H1 (cell line): ENCODE data around the gene ATOH1. TPM values are rescaled to one million over a fixed set of nuclear protein-coding genes. Genes with fewer than 3 reads are reported as not detected.
A peak's percentile ranks its signal among the peaks of the same experiment; 100 is the strongest.

Source experiments
- ASH2L ChIP-seq: fragments of 200-600, 300-600 bp; sonication (generic); IDR thresholded peaks from one replicate; pipeline ENCODE4 v1.7.1; 2017; ENCODE audit warnings: low read length
- BACH1 ChIP-seq: IDR thresholded peaks from 2 replicates; pipeline ENCODE4 v1.6.1; 2012; ENCODE audit warnings: low read length, improper control_type of control experiment
- BRCA1 ChIP-seq: IDR thresholded peaks from 2 replicates; pipeline ENCODE4 v1.6.1; 2012; ENCODE audit warnings: low read depth, low read length, improper control_type of control experiment
- EGR1 ChIP-seq: IDR thresholded peaks from 2 replicates; pipeline ENCODE4 v1.6.1; 2011; ENCODE audit warnings: low read depth, low read length, borderline replicate concordance
- EP300 ChIP-seq, 2 experiments: IDR thresholded peaks; 1 replicate in 1 of 2; 2 replicates in 1 of 2; pipeline ENCODE4 v1.6.1; 2011 to 2012; ENCODE audit warnings: low read depth in 2 of 2, low read length in 2 of 2, mild to moderate bottlenecking in 2 of 2, borderline replicate concordance in 1 of 2, inconsistent platforms in 1 of 2, moderate library complexity in 1 of 2
- FOSL1 ChIP-seq: IDR thresholded peaks from 2 replicates; pipeline ENCODE4 v1.6.1; 2011; ENCODE audit warnings: mild to moderate bottlenecking, low read depth, low read length, moderate library complexity; ENCODE audit not compliant: insufficient read depth
- GABPA ChIP-seq: IDR thresholded peaks from 2 replicates; pipeline ENCODE4 v1.6.1; 2011; ENCODE audit warnings: mild to moderate bottlenecking, low read length, moderate library complexity, borderline replicate concordance; ENCODE audit not compliant: insufficient read depth
- HDAC6 ChIP-seq: IDR thresholded peaks from one replicate; pipeline ENCODE4 v1.7.1; 2012; ENCODE audit warnings: low read depth, mild to moderate bottlenecking, inconsistent platforms, low read length, moderate library complexity
- JUN ChIP-seq: IDR thresholded peaks from 2 replicates; pipeline ENCODE4 v1.6.1; 2011; ENCODE audit warnings: low read depth, mild to moderate bottlenecking, improper control_type of control experiment, low read length
- JUND ChIP-seq: IDR thresholded peaks from 2 replicates; pipeline ENCODE4 v1.6.1; 2011; ENCODE audit warnings: mild to moderate bottlenecking, improper control_type of control experiment, low read length
- KDM4A ChIP-seq: IDR thresholded peaks from one replicate; pipeline ENCODE4 v1.7.1; 2012; ENCODE audit warnings: low read depth, mild to moderate bottlenecking, moderate library complexity, low read length, inconsistent platforms; ENCODE audit not compliant: severe bottlenecking
- MAFK ChIP-seq: IDR thresholded peaks from 2 replicates; pipeline ENCODE4 v1.6.1; 2012; ENCODE audit warnings: low read depth, mild to moderate bottlenecking, improper control_type of control experiment, low read length
- NRF1 ChIP-seq: IDR thresholded peaks from 2 replicates; pipeline ENCODE4 v1.6.1; 2011; ENCODE audit warnings: mild to moderate bottlenecking, low read depth, low read length, improper control_type of control experiment
- POLR2A ChIP-seq, 2 experiments: IDR thresholded peaks; 1 replicate in 1 of 2; 2 replicates in 1 of 2; pipeline ENCODE4 v1.6.1; 2011; ENCODE audit warnings: low read depth in 2 of 2, low read length in 2 of 2, mild to moderate bottlenecking in 2 of 2; ENCODE audit errors: control extremely low read depth in 1 of 2
- POU5F1 ChIP-seq: IDR thresholded peaks from 2 replicates; pipeline ENCODE4 v1.6.1; 2011; ENCODE audit warnings: low read depth, mild to moderate bottlenecking, low read length, moderate library complexity
- RAD21 ChIP-seq, 2 experiments: IDR thresholded peaks in 1 of 2; conservative IDR thresholded peaks in 1 of 2; 2 replicates each; pipeline ENCODE4 v1.6.1; 2011; ENCODE audit warnings: low read depth in 2 of 2, low read length in 2 of 2, improper control_type of control experiment in 1 of 2, inconsistent platforms in 1 of 2, mild to moderate bottlenecking in 1 of 2, moderate library complexity in 1 of 2
- RFX5 ChIP-seq: IDR thresholded peaks from 2 replicates; pipeline ENCODE4 v1.6.1; 2011; ENCODE audit warnings: low read depth, low read length, improper control_type of control experiment, borderline replicate concordance
- RXRA ChIP-seq: IDR thresholded peaks from 2 replicates; pipeline ENCODE4 v1.6.1; 2011; ENCODE audit warnings: low read depth, mild to moderate bottlenecking, low read length, moderate library complexity; ENCODE audit not compliant: insufficient read depth
- SAP30 ChIP-seq: fragments of 300-600 bp; sonication (generic); IDR thresholded peaks from 2 replicates; pipeline ENCODE4 v1.7.1; 2012; ENCODE audit warnings: low read length, moderate library complexity, mild to moderate bottlenecking, inconsistent platforms; ENCODE audit not compliant: insufficient read depth, insufficient replicate concordance
- SP1 ChIP-seq: IDR thresholded peaks from 2 replicates; pipeline ENCODE4 v1.6.1; 2011; ENCODE audit warnings: low read depth, low read length
- SRF ChIP-seq: IDR thresholded peaks from 2 replicates; pipeline ENCODE4 v1.6.1; 2011; ENCODE audit warnings: mild to moderate bottlenecking, low read depth, low read length, moderate library complexity
- SUZ12 ChIP-seq: fragments of 200-600 bp; sonication (generic); IDR thresholded peaks from 2 replicates; pipeline ENCODE4 v1.6.1; 2012; ENCODE audit warnings: mild to moderate bottlenecking, inconsistent platforms, low read length, moderate library complexity, mixed read lengths
- TAF1 ChIP-seq: IDR thresholded peaks from 2 replicates; pipeline ENCODE4 v1.6.1; 2011; ENCODE audit warnings: mild to moderate bottlenecking, low read depth, low read length
- TEAD4 ChIP-seq: IDR thresholded peaks from 2 replicates; pipeline ENCODE4 v1.6.1; 2012; ENCODE audit warnings: low read depth, low read length, inconsistent platforms, mixed read lengths
- YY1 ChIP-seq: IDR thresholded peaks from 2 replicates; pipeline ENCODE4 v1.6.1; 2011; ENCODE audit warnings: low read depth, mild to moderate bottlenecking, low read length
- polyA plus RNA-seq, 7 experiments: library from polyadenylated mRNA; depleted of rRNA in 3 of 7; stranded (reverse) in 5 of 7; unstranded in 2 of 7; fragments of >200 nt in 5 of 7; fragments of 200-250 nt in 2 of 7; gene quantifications; 1 replicate in 5 of 7; 2 replicates in 1 of 7; 4 replicates in 1 of 7; pipeline versions ENCODE4 v1.2.1 to v1.2.3, GENCODE V29; 2011 to 2013; ENCODE audit warnings: missing spikeins in 2 of 7, mixed read lengths in 2 of 7
- total RNA-seq: library from RNA; stranded (reverse); fragmentation: NEBNext Ultra II Directional; extraction: Animal tissue kit (Norgen Biotek cat#: 25700); gene quantifications from 2 replicates; pipeline ENCODE4 v1.2.1, GENCODE V29; 2021

ATOH1 gene
- total and polyA plus RNA-seq, 2 of the 8 experiments (the other 6 are each of a cell fraction or from before 2014, with no cell fraction given) = 0.12 to 0.76 TPM

GRCh38 chr4:93834249-93835066 is 5.9 kb downstream of the ATOH1 start (continued):
- TF ChIP-seq TEAD4 (no peak), MAFK (no peak), FOSL1 (no peak), YY1 (no peak), RAD21 (IDR thresholded peaks at IDR 0.05 in 1 of 2, conservative IDR thresholded peaks at IDR 0.05 in 1 of 2; ENCODE audit: low read depth in 2 of 2, low read length in 2 of 2) (no peak; a peak in 1 of 4 replicates), JUND (no peak), RFX5 (no peak), POLR2A (IDR thresholded peaks at IDR 0.05; ENCODE audit: control extremely low read depth in 1 of 2, low read depth in 2 of 2, low read length in 2 of 2) (no peak), SP1 (peak; percentile 34; the same call in 1 of the 2 replicates), POU5F1 (no peak), NRF1 (peak; percentile 28; the same call in 1 of the 2 replicates), RXRA (no peak), BRCA1 (no peak), SAP30 (peak; percentile 42), EP300 (IDR thresholded peaks at IDR 0.05; ENCODE audit: borderline replicate concordance in 1 of 2, low read depth in 2 of 2, low read length in 2 of 2) (0 out of 3 replicates have a peak, but pooled peaks of 1 of the 2 experiments have one; percentile 11), KDM4A (peak; percentile 86), ASH2L (peak; percentile 94), BACH1 (no peak), EGR1 (no peak; the same call in 1 of the 2 replicates), SUZ12 (peak; percentile 68; the same call in 1 of the 2 replicates), SRF (no peak), JUN (no peak), GABPA (no peak), HDAC6 (no peak), TAF1 (peak; percentile 27; the same call in 1 of the 2 replicates)
